ENCODE results near the gene FHOD1. TPM values are rescaled to one million over a fixed set of nuclear protein-coding genes. Genes with fewer than 3 reads are reported as not detected.

FHOD1 gene
- polyA plus RNA-seq, 4 donors = 37.6 to 51.7 (median 40.2) TPM

DNA sequence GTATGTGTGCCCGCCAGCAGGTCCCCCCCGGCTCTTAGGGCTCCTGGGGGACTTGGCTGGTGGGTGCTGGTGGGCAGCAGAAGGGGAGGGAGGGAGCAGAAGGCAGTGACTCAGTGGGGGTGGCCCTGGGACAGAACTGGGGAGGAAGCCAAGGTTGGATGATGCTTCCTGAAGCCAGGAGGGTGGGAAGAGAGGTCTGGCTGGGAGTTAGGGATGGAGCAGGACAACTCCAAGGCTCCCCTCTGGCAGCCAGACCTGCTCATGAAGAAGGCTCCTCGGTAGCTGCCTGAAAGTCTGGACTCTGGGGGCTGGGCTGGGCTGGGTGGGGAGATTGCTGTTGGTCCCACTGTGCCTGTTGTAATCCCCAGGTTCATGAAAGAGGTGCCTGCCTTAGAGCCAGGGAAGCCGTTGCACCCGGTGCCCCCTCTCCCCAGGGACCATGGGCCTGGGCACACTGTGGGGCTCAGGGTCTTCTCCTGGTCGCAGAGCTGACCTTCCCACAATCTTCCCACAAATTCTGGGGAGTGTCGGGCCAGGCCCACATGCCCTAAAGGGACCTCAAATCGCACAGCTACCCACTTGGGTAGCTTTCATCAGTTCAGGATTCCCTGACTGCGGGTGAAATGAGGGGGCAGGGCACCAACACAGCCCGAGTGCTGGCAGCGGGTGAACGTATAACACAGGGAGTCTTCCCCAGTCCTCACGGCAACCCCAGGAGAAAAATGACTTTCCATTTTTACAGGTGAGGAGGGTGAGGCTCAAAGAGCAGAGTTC is 30.9 kb upstream of the FHOD1 start:
- no peak for DNase-seq (ENCODE audit: low read depth in 4 of 4, low spot score in 3 of 4)

DNA sequence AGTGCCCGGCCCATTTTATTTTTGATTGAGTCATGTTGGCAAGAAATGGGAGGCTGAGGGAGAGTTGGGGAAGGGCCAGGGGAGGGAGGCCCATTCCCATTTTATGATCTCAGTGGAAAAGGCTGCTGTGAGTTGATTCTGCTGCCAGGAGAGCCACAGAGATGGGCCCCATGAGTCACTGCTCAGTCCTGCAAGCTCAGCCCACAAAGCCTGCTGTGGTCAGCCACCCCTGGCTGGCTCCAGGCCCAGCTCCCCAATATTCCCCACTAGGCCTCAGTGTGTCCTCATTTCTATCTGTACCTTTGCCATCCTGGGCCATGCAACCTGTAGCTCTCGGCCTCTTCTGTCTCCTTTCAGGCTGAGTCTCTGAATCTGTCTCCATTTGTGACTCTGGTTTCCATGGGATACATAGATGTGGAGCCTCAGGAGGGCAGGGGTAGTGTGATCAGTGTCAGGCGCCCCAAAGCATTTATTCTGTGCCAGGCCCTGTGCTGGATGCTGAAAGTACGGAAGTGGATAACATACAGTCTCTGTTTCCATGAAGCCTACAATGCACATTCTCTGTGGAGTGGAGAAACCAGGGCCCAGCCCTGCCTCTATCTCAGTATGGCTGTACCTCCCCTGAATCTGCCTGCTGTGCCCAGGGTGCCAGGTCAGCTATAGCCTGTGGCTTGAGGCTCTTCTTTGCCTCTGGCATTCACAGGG is 30.2 kb upstream of the FHOD1 start:
- DNase-seq (ENCODE audit: low read depth in 4 of 4, low spot score in 3 of 4) = no peak

DNA sequence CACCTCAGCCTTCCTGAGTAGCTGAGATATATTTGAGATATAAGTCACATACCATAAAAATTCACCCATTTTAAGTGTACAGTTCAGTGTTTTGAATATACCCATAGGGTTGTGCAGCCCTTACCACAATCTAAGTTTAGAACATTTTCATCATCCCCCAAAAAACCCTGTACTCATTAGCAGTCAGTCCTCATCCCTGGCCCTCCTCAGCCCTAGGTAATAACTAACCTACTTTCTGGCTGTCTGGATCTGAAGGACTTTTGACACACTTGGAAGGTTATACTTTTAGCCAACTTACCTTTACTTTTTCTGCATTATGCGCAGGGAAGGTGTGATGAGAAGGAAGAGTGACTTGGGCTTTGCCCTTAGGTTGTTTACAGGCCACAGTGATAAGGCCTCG is 28.0 kb upstream of the FHOD1 start:
- no peak for DNase-seq (ENCODE audit: low read depth in 4 of 4, low spot score in 3 of 4)

DNA sequence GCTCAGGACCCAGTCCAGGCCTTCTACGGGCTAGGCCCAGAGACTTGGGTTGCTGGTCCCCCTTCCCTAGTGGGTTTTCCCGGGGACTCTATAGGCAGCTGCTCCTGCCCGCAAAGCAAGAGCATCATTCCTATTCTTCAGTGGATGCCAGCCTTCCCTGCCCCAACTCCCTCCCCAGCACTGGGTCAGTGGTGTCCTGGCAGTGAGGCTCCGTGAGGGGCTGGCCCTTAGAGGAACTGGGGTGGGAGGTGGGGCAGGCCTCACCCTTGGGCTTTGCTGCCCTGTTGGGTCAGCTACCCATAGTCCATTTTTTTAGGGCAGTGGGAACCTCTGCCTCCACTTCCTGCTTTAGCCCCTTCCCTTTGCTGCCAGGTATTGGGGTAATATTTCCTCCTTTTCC is 24.2 kb upstream of the FHOD1 start:
- no peak for DNase-seq (ENCODE audit: low read depth in 4 of 4, low spot score in 3 of 4)

DNA sequence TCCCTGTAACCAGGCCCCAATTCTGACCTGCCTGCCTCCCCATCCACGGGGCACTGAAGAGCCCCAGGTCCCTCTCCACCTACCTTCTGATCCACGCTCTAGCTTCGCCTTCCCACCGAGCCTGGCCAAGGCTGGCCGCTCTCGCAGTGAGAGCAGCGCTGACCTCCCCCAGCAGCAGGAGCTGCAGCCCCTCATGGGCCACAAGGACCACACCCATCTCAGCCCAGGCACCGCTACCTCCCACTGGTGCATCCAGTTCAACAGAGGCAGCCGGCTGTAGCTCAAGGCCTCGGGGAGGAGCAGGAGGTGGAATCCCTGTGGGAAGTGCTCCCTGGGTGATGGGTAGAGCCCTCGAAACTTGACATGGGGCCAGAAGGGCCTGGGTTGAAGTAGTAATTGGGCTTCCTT is 23.7 kb upstream of the FHOD1 start:
- DNase-seq (ENCODE audit: low read depth in 4 of 4, low spot score in 3 of 4) = no peak

DNA sequence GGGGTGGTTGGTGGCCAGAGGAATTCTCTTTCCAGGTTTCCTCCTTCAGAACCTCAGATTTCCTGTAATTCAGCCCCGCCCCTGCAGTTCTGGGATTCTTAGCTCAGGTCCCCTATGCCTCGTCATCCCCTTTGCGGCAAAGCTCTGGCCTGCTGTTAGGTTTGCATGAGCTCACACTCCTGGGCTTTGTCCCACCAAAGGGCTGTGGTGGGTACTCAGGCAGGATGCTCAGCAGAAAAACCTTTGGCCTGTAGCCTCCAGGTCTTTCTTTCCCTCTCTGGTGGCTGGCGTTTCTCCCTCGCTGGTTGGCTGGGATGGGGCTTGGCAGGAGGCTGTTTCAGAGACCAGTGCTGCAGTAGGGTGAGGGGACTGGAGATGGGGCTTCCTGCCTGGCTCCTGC is 22.5 kb upstream of the FHOD1 start:
- no peak for DNase-seq (ENCODE audit: low read depth in 4 of 4, low spot score in 3 of 4)

DNA sequence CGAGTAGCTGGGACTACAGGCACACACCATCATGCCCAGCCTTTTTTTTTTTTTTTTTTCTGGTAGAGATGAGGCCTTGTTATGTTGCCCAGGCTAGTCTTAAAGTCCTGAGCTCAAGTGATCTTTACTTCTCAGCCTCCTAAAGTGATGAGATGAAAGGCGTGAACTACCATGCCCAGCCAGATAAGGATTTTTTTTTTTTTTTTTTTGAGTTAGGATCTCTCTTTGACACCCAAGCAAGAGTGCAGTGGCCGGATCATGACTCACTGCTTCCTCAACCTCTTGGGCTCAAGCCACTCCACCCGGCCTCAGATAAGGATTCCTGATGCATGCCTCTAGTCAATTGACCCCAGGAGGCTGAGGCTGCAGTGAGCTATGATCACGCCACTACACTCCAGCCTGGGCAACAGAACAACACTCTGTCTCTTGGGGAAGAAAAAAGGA is 20.9 kb upstream of the FHOD1 start:
- no peak for DNase-seq (ENCODE audit: low read depth in 4 of 4, low spot score in 3 of 4)

DNA sequence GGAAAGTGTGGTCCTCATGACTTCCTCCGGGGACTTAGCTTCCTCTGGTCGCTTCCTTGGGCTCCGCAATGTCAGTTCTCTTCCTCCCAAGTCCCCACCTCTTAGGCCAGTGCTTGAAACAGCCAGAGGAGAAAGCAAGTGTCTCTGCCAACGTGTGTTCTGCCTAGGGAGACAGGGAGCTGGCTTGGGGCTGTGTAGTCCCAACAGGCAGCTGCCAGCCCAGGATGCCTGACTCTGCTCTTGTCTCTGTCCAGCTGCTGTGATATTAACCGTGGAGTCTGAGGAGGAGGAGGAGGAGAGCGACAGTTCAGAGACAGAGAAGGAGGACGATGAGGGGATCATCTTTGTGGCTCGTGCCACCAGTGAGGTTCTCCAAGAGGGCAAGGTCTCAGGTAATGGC is 18.6 kb upstream of the FHOD1 start:
- DNase-seq (ENCODE audit: low read depth in 4 of 4, low spot score in 3 of 4) = no peak

DNA sequence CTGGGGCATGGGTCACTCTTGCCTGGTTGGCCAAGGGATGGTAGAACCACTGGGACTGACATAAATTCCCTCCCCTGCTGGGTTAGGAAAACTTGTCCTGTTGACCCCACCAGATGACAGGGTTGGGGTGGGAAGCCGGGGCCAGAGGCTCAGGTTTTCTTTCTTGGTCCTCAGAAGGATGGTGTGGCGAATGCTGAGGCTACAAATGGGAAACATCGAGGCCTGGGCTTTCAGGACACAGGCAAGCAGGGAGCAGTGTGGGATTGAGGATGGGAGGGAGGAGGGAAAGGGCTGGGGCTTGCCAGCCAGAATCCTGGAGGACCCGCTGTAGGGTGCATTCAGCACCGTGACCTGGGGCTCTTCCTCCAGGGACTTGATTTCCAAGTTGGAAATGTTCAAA is 17.6 kb upstream of the FHOD1 start:
- DNase-seq (ENCODE audit: low read depth in 4 of 4, low spot score in 3 of 4) = no peak

DNA sequence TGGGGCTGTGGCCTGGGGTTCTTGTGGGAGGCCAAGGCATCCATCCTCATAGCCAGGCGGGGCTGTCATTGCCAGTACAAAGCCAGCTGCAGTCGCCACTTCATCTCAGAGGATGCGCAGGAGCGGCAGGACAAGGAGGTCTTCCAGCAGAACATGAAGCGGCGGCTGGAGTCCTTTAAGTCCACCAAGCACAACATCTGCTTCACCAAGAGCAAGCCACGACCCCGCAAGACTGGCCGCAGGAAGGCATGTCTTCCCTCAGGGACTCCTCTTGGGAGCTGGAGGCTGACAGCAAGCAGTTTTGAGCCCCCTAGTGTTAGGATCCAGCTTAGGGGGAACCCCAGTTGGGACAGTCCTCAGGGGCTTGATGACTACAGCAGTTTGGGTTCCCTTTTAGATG is 17.0 kb upstream of the FHOD1 start:
- no peak for DNase-seq (ENCODE audit: low read depth in 4 of 4, low spot score in 3 of 4)

DNA sequence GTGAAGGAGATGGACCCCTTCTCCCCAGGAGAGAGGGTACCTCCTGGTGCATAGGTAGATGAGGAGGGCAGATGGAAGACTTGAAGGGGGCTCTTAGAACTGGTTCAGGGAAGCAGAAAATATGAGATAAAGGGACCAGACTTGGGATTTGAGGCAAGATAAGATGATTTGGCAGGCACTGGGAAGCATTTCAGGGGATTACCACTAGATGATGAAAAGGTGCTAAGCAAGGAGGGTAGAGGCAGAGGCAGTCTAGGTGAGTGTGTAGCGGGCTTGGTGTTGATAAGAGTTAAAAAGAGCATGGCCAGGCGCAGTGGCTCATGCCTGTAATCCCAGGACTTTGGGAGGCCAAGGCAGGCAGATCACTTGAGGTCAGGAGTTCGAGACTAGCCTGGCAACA is 15.9 kb upstream of the FHOD1 start:
- no peak for DNase-seq (ENCODE audit: low read depth in 4 of 4, low spot score in 3 of 4)

DNA sequence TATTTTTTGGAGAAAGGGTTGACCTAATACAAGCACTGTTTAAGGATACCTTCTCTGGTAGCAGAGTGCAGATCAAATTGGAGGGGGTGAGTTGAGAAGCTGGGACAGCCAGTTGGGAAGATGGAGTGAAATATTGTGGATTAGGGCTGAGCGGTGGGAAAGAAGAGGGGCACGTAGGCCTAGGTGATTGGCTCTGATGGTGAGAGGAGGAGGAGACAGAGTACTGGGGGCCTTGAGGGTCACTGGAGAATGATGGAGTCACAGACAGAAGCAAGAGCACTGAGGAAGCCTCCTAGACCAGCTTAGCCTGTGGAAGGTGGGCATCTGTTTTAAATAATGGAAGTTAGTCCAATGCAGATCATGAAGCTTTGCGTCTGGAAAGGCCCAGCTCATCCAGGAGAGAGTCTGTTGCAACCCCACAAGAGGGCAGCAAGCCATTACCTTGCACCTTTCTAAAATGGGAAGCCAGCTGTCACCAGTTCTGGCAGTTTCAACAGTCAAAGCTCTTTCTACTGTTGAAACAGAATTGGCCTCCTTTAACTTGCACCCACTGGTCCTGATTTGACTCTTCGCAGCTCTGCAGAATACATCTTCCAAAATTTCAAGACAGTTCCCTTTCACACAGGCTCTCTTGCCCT is 13.3 kb upstream of the FHOD1 start:
- DNase-seq (ENCODE audit: low read depth in 4 of 4, low spot score in 3 of 4) = no peak

DNA sequence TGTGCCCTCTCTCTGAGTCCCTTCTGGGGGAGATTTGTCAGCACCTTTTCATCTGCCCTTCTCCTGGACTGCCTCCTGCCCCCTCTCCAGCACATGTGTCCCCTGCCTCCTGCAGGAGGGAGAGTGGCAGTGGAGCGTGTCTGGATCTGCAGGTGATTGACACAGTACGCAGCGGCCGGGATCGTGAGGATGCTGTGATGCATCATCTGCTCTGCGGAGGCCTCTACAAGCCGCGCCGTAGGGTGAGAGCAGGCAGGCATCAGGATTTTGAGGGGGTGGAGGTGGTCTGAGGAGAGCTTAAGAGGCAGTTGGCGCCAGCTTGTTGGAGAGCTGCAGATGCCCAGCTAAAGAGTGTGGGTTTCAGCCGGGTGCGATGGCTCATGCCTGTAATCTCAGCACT is 12.4 kb upstream of the FHOD1 start:
- no peak for DNase-seq (ENCODE audit: low read depth in 4 of 4, low spot score in 3 of 4)

DNA sequence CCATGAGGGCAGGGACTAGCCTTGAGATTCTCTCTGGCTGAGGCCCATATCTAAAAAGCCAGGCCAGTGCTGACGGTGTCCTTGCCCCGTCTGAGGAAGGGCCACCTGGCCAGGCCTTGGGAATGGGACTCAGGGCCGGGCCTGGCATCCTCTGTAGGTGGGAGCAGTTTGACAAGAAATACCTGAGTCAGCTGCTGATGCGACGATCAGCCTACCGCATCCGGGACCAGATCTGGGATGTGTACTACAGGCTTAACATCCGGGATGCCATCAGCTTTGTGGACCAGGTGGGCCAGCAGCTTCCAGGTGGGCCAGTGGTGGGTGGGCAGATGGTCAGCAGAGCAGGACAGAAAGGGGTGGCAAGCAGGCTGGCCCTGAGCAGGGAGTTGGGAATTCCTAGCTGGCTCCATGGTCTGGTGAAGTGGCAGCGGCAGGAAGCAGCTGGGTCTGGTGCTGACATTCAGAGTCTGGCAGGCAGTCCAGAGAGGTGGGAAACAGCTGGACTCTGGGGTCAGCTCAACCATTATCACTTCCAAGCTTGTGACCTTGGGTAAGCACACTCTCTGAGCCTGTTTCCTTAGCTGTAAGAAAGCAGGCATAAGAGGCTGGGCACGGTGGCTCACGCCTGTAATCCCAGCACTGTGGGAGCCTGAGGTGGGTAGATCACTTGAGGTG is 11.0 kb upstream of the FHOD1 start:
- DNase-seq (ENCODE audit: low read depth in 4 of 4, low spot score in 3 of 4) = no peak

DNA sequence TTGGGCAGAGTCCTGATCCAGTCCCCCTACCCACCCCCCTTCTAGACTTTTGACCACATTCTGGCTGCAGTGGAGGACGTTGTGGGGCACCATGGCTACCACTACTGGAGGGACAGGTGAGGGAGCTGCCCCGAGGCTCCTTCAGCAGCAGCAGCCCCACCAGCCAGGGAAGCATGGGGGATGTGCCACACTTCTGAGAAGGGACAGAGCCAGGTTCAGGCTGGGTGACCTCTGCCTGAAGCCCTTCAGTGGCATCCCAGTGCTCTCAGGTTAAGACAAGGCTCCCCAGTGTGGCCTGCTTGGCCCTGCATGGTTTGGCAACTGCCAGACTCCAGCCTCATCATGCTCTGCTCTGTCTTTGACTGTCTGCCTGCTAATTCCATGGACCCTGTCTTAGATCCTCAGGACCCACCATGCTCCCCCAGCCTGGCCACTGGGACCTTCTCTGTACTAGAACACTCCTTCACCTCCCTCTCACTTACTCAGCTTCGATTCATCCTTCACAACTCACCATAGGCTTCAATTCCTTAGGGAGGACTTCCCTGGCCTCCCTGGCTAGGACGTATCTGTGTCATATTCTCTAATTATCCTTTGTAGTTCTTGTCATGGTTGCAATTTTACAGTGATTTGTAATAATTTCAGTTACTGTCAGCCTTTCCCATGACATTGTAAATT is 10.3 kb upstream of the FHOD1 start:
- DNase-seq (ENCODE audit: low read depth in 4 of 4, low spot score in 3 of 4) = no peak

DNA sequence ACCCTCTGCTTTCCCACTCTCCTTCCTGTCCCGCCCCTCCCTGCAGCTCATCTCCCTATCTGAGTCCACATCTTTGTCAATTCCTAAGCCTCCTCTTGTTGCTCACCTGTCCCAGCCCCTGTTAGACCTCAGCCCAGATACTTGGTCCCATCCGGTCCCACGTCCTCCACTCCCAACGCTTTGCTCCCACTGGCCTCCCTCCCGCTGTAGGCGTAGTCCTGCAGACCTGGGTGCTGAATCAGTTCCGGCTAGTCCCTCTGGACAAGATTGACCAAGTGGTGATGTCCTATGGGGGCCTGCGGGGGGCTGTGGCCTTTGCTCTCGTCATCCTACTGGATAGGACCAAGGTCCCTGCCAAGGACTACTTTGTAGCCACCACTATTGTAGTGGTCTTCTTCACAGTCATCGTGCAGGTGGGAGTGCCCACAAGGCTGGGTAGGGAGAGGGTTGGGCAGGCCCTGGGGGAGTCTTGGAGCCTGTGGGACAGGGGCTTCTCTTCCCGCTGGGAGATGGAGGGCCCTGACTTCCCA is 9.5 kb upstream of the FHOD1 start:
- DNase-seq (ENCODE audit: low read depth in 4 of 4, low spot score in 3 of 4) = no peak

DNA sequence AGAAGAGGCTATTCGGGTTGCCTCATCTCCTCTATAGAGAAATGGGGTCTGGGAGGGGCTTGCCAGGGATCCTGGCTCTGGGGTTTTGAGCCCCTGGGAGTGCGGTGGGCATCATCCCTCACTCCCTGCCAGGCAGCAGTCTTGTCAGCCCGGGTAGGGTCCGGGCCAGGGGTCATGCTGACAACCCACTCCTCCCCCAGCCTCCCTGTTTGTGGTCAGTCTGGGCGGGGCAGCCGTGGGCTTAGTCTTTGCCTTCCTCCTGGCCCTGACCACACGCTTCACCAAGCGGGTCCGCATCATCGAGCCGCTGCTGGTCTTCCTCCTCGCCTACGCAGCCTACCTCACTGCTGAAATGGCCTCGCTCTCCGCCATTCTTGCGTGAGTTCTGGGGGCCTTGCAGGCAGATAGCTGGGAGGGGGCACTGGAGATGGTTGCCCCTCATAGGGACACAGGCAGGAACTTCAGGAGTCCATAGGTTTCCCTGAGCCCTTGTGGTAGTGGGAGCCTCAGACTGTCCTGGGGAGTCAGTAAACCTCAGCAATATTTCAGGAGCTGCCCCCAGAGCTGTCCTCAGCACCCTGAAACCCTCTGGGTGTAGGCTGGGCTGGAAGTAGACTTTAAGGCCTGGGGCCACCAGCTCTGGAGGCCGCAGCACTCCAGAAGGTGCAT is 8.4 kb upstream of the FHOD1 start:
- DNase-seq (ENCODE audit: low read depth in 4 of 4, low spot score in 3 of 4) = no peak

DNA sequence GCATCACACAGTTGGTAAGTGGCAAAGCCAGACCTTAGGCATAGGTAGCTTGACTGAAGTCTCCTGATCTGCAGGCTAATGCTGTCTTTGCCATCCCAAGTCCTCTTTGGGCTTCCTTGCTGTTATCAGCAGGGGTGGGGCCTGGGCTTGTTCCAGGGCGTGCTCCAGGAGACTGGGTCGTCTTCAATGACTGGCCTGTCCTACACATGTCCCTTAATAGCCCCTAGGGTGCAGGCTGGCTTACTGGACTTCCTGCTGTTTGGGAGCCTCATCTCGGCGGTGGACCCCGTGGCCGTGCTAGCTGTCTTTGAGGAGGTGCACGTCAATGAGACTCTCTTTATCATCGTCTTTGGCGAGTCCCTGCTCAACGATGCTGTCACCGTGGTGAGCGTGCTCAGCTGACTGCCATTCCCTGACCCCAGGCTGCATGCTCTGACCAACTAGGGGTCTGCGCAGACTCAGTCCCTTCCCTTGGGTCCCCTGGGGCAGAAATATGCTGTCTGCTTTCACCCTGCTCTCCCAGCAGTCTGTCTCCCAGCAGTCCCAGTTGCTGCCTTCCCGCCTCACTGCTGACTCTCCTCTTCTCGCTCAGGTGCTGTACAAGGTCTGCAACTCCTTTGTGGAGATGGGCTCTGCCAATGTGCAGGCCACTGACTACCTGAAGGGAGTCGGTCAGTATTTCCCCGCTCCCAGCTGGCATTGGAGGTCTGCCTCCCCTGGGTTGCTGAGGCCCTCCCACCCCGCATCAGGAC is 7.7 kb upstream of the FHOD1 start:
- no peak for DNase-seq (ENCODE audit: low read depth in 4 of 4, low spot score in 3 of 4)

All from left renal pelvis (tissue), 4 donors.